PC-9 (cell line): ENCODE data around the gene USP2. TPM values are rescaled to one million over a fixed set of nuclear protein-coding genes. Genes with fewer than 3 reads are reported as not detected.

Source experiments
- BruUV-seq: library from RNA; stranded (reverse); fragments of 400-500 nt; replicated peaks from 2 replicates; lab custom pipeline; 2021; lab: Mats Ljungman, UMichigan
- CTCF ChIA-PET: fragments of 300-600 bp; sonication (Branson Sonifier 250); formaldehyde crosslinking; loops from one replicate; lab custom pipeline; 2022; ENCODE audit warnings: antibody characterized with exemption; lab: Charles Lee
- POLR2A ChIA-PET: fragments of 300-600 bp; sonication (Branson Sonifier 250); formaldehyde crosslinking; loops from one replicate; lab custom pipeline; 2022; ENCODE audit warnings: antibody characterized with exemption; ENCODE audit not compliant: unreplicated experiment; lab: Charles Lee
- DNase-seq, 2 experiments: peaks; one replicate each; pipeline versions ENCODE4 v3.0.0 to v3.0.0-alpha.2; 2015 to 2022; ENCODE audit warnings: mixed read lengths in 1 of 2
- H2AFZ ChIP-seq: fragments of 200-600 bp; sonication (generic); 2 replicates; pipeline ENCODE4 v1.8.1; 2017; ENCODE audit warnings: antibody characterized with exemption
- H3F3A ChIP-seq: fragments of 200-600 bp; sonication (generic); 2 replicates; pipeline ENCODE4 v1.8.1; 2017; ENCODE audit warnings: antibody characterized with exemption, mild to moderate bottlenecking, low read depth; ENCODE audit not compliant: insufficient read depth
- H3K27ac ChIP-seq: fragments of 200-600 bp; sonication (generic); 2 replicates; pipeline ENCODE4 v1.6.1; 2016; ENCODE audit warnings: mixed run types
- H3K27me3 ChIP-seq: fragments of 200-600 bp; sonication (generic); 2 replicates; pipeline ENCODE4 v1.6.1; 2016; ENCODE audit warnings: low read depth, mixed run types; ENCODE audit not compliant: insufficient read depth
- H3K36me3 ChIP-seq: fragments of 200-600 bp; sonication (generic); 2 replicates; pipeline ENCODE4 v1.6.1; 2016; ENCODE audit warnings: low read depth, mixed run types
- H3K4me1 ChIP-seq: fragments of 200-600 bp; sonication (generic); replicated peaks from 2 replicates; pipeline ENCODE4 v1.6.1; 2016; ENCODE audit warnings: mixed run types; ENCODE audit not compliant: insufficient read depth
- H3K4me2 ChIP-seq: fragments of 200-600 bp; sonication (generic); 2 replicates; pipeline ENCODE4 v1.6.1; 2017; ENCODE audit warnings: mixed run types
- H3K4me3 ChIP-seq: fragments of 200-600 bp; sonication (generic); 2 replicates; pipeline ENCODE4 v1.6.1; 2016; ENCODE audit warnings: mixed run types
- H3K79me2 ChIP-seq: fragments of 200-600 bp; sonication (generic); 2 replicates; pipeline ENCODE4 v1.6.1; 2017; ENCODE audit warnings: low read depth, mixed run types
- H3K9me2 ChIP-seq: fragments of 200-600 bp; sonication (generic); 2 replicates; pipeline ENCODE4 v1.8.1; 2017; ENCODE audit warnings: mild to moderate bottlenecking; ENCODE audit not compliant: insufficient read depth
- H3K9me3 ChIP-seq: fragments of 200-600 bp; sonication (generic); 2 replicates; pipeline ENCODE4 v1.8.1; 2016; ENCODE audit warnings: low read depth; ENCODE audit not compliant: insufficient read depth
- H4K20me1 ChIP-seq: fragments of 200-600 bp; sonication (generic); 2 replicates; pipeline ENCODE4 v1.8.1; 2017; ENCODE audit not compliant: insufficient read depth
- EZH2 ChIP-seq: fragments of 200-600 bp; sonication (generic); IDR thresholded peaks from 2 replicates; pipeline ENCODE4 v1.8.0; 2017; ENCODE audit warnings: antibody characterized with exemption, low read depth
- intact Hi-C: fragments of 100-400 bp; cut with micrococcal nuclease; formaldehyde crosslinking; loops from one replicate; pipeline ENCODE4 v1.10.0; 2022; ENCODE audit not compliant: unreplicated experiment
- microRNA-seq: library from miRNA; unstranded; fragments of <30 nt; microRNA quantifications from one replicate; pipeline ENCODE4 v1.2.0, GENCODE V29; 2021; ENCODE audit warnings: borderline number of aligned reads, borderline replicate concordance
- total RNA-seq: library from RNA; stranded (reverse); gene quantifications from 2 replicates; pipeline ENCODE4 v1.2.3, GENCODE V29; 2021
- TF ChIP-seq, protein P1 (sequence below): fragments of 200-600 bp; sonication (generic); conservative IDR thresholded peaks from 2 replicates; pipeline ENCODE4 v1.6.1; 2017; ENCODE audit warnings: mixed run types, antibody characterized with exemption, mild to moderate bottlenecking, moderate library complexity

USP2 gene
- total RNA-seq, 1 experiment from 2014 or later, result 2.1 TPM

DNA sequence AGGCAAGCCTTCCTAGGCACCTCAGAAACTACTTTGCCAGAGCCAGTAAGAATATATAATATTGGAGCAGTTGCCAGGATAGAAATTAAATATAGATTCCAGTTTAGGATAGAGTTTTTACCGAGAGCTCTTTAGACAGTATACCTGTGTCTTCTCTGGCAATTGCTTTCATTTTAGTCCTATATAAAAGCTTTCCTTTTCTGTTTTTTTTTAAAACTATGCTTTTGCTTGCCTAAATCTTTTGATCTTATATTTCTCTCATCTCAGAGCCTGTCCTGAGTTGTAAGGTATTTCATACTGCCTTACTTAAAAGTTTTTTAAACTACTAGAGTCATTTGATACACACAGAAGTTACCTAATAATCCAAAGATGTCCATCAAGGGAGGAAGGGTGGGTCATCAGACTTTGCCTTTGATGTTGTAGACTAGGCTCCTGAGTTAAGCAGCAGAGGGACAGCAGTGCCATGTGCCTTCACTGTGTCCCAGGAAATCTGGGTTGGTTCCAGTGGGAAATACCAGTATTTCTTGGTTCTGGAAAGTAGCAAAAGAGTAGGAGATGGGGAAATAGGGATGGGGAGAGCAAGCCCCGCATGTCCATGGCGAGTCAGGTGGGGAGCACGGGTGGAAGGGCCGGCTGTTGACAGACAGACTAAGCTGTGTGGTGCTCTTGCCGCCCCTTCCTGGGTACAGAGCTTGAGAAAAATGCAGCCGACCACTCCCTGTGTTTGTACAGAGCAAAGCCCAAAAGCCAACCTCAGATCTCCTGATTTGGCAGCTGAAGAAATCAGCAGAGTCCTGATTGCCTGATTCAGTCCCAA, 75.7 kb downstream of the USP2 start:
- no peaks in the 10 kb centered on the region for H3K27me3 ChIP-seq
- intact Hi-C loops, result no loop called here
- H4K20me1 ChIP-seq, result no peaks in the 10 kb centered on the region
- H3K27ac ChIP-seq, result no peak overlapping the region
- no peaks in the 10 kb centered on the region for H3K9me2 ChIP-seq
- no peak overlapping the region for H3K4me3 ChIP-seq
- peaks cover 19% of the 10 kb centered on the region; the same call in 1 of the 2 replicates for H3K36me3 ChIP-seq
- H3K4me1 ChIP-seq, result no peaks in the 10 kb centered on the region
- no peak overlapping the region for H3K4me2 ChIP-seq
- no peaks in the 10 kb centered on the region for H3K79me2 ChIP-seq
- H3K9me3 ChIP-seq, result no peaks in the 10 kb centered on the region
- peaks cover 17% of the 10 kb centered on the region for H3F3A ChIP-seq
- ChIA-PET CTCF (interaction anchor here (0.6 kb wide), 1 partner anchor 77 kb away, joined by 4 read pairs; no protein-coding TSS in a partner anchor), POLR2A (no interaction called here)
- DNase-seq, result no peak
- H2AFZ ChIP-seq, result no peak overlapping the region
- no peak for TF ChIP-seq EZH2
- TF ChIP-seq, protein P1, sequence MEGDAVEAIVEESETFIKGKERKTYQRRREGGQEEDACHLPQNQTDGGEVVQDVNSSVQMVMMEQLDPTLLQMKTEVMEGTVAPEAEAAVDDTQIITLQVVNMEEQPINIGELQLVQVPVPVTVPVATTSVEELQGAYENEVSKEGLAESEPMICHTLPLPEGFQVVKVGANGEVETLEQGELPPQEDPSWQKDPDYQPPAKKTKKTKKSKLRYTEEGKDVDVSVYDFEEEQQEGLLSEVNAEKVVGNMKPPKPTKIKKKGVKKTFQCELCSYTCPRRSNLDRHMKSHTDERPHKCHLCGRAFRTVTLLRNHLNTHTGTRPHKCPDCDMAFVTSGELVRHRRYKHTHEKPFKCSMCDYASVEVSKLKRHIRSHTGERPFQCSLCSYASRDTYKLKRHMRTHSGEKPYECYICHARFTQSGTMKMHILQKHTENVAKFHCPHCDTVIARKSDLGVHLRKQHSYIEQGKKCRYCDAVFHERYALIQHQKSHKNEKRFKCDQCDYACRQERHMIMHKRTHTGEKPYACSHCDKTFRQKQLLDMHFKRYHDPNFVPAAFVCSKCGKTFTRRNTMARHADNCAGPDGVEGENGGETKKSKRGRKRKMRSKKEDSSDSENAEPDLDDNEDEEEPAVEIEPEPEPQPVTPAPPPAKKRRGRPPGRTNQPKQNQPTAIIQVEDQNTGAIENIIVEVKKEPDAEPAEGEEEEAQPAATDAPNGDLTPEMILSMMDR, result no peak
- no TSS peak for BruUV-seq

Small RNA genes within 50 kb of the gene (microRNA-seq; reads per million reads assigned to microRNA genes)
- not detected for gene MIR6756

Other genes starting within 250 kb of the USP2 start
- 0.11 TPM in 1 of 2 replicates, not detected in the other for gene ABCG4, start 232.6 kb downstream of the USP2 start, total RNA-seq
- gene NLRX1, start 213.0 kb downstream of the USP2 start, total RNA-seq, result 18.4 and 22.5 TPM in 2 replicates
- 0.73 TPM in 1 of 2 replicates, not detected in the other for gene NHERF4, start 196.2 kb downstream of the USP2 start, total RNA-seq
- 26.3 and 32.9 TPM in 2 replicates for gene CBL, start 175.4 kb downstream of the USP2 start, total RNA-seq
- 38.8 and 54.5 TPM in 2 replicates for gene MCAM, start 64.6 kb downstream of the USP2 start, total RNA-seq
- 55.0 and 64.3 TPM in 2 replicates for gene RNF26, start 47.2 kb downstream of the USP2 start, total RNA-seq
- gene C1QTNF5, start 40.8 kb downstream of the USP2 start, total RNA-seq, result not detected in 2 replicates
- not detected in 2 replicates for gene MFRP, start 35.0 kb downstream of the USP2 start, total RNA-seq
- not detected in 2 replicates for gene THY1, start 41.5 kb upstream of the USP2 start, total RNA-seq